Liver (tissue), 9 donors: ENCODE measurements around the gene TP73. TPM values are rescaled to one million over a fixed set of nuclear protein-coding genes. Genes with fewer than 3 reads are reported as not detected.

Experiments used
- DNase-seq: peaks from one replicate; pipeline ENCODE4 v3.0.0-alpha.2; 2017; ENCODE audit warnings: low spot score
- H3K27ac ChIP-seq, 2 donors: one replicate each; pipeline ENCODE4 v1.7.0; 2013; ENCODE audit warnings: inconsistent platforms in 2 of 2, low read length in 2 of 2, control low read depth in 1 of 2, low read depth in 1 of 2, mild to moderate bottlenecking in 1 of 2
- H3K27me3 ChIP-seq, 4 donors: one replicate each; pipeline versions ENCODE4 v1.6.1 to v1.7.0; 2013; ENCODE audit warnings: low read length in 3 of 4, inconsistent platforms in 1 of 4, mild to moderate bottlenecking in 1 of 4, moderate library complexity in 1 of 4; ENCODE audit not compliant: control insufficient read depth in 4 of 4, insufficient read depth in 4 of 4
- H3K36me3 ChIP-seq, 4 donors: one replicate each; pipeline versions ENCODE4 v1.6.1 to v1.7.0; 2013; ENCODE audit warnings: low read length in 3 of 4, mild to moderate bottlenecking in 3 of 4, low read depth in 1 of 4, moderate library complexity in 1 of 4; ENCODE audit not compliant: control insufficient read depth in 4 of 4, insufficient read depth in 3 of 4
- H3K4me1 ChIP-seq, 4 donors: one replicate each; pipeline versions ENCODE4 v1.6.1 to v1.7.0; 2013; ENCODE audit warnings: low read length in 3 of 4, mild to moderate bottlenecking in 3 of 4, moderate library complexity in 1 of 4; ENCODE audit not compliant: control insufficient read depth in 4 of 4, insufficient read depth in 4 of 4
- H3K4me3 ChIP-seq, 3 donors: one replicate each; pipeline versions ENCODE4 v1.6.1 to v1.7.0; 2013; ENCODE audit warnings: low read length in 3 of 3, control low read depth in 1 of 3, low read depth in 1 of 3, mild to moderate bottlenecking in 1 of 3
- H3K9ac ChIP-seq, 2 donors: one replicate each; pipeline ENCODE4 v1.7.0; 2013; ENCODE audit warnings: low read length in 2 of 2, mild to moderate bottlenecking in 2 of 2, moderate library complexity in 2 of 2, control low read depth in 1 of 2, low read depth in 1 of 2
- H3K9me3 ChIP-seq, 4 donors: one replicate each; pipeline versions ENCODE4 v1.6.1 to v1.7.0; 2013; ENCODE audit warnings: low read length in 3 of 4; ENCODE audit not compliant: control insufficient read depth in 4 of 4
- ATF3 ChIP-seq: IDR thresholded peaks from 2 replicates; pipeline ENCODE4 v1.6.1; 2016; ENCODE audit warnings: antibody characterized with exemption
- CTCF ChIP-seq: fragments of 150-350 bp; IDR thresholded peaks from 2 replicates; pipeline ENCODE4 v1.5.1; 2017; ENCODE audit warnings: improper control_type of control experiment, low read depth, low read length; ENCODE audit not compliant: missing input control
- EGR1 ChIP-seq, 2 donors: IDR thresholded peaks; 2 replicates each; pipeline ENCODE4 v1.6.1; 2016 to 2018; ENCODE audit warnings: antibody characterized with exemption in 2 of 2, low read depth in 2 of 2
- FOXA1 ChIP-seq: IDR thresholded peaks from 2 replicates; pipeline ENCODE4 v1.6.1; 2016; ENCODE audit warnings: antibody characterized with exemption
- FOXA2 ChIP-seq: IDR thresholded peaks from 2 replicates; pipeline ENCODE4 v1.6.1; 2016; ENCODE audit warnings: antibody characterized with exemption
- GABPA ChIP-seq, 2 donors: IDR thresholded peaks in 1 of 2; conservative IDR thresholded peaks in 1 of 2; 2 replicates each; pipeline ENCODE4 v1.6.1; 2016; ENCODE audit warnings: antibody characterized with exemption in 2 of 2, mild to moderate bottlenecking in 1 of 2, moderate library complexity in 1 of 2
- HNF4A ChIP-seq, 2 donors: conservative IDR thresholded peaks; 2 replicates each; pipeline ENCODE4 v1.6.1; 2016; ENCODE audit warnings: antibody characterized with exemption in 2 of 2, mild to moderate bottlenecking in 2 of 2
- HNF4G ChIP-seq: IDR thresholded peaks from 2 replicates; pipeline ENCODE4 v1.6.1; 2016; ENCODE audit warnings: antibody characterized with exemption
- JUND ChIP-seq, 2 donors: IDR thresholded peaks; 2 replicates each; pipeline ENCODE4 v1.6.1; 2016; ENCODE audit warnings: antibody characterized with exemption in 2 of 2
- MAX ChIP-seq: IDR thresholded peaks from 2 replicates; pipeline ENCODE4 v1.6.1; 2016; ENCODE audit warnings: antibody characterized with exemption
- NR2F2 ChIP-seq: IDR thresholded peaks from 2 replicates; pipeline ENCODE4 v1.6.1; 2016; ENCODE audit warnings: antibody characterized with exemption
- RAD21 ChIP-seq, 2 donors: IDR thresholded peaks; 2 replicates each; pipeline ENCODE4 v1.6.1; 2016; ENCODE audit warnings: antibody characterized with exemption in 2 of 2, mild to moderate bottlenecking in 2 of 2
- RXRA ChIP-seq, 2 donors: IDR thresholded peaks; 2 replicates each; pipeline ENCODE4 v1.6.1; 2017 to 2018; ENCODE audit warnings: antibody characterized with exemption in 2 of 2, mild to moderate bottlenecking in 1 of 2
- SP1 ChIP-seq: IDR thresholded peaks from 2 replicates; pipeline ENCODE4 v1.6.1; 2018; ENCODE audit warnings: antibody characterized with exemption, mild to moderate bottlenecking
- TAF1 ChIP-seq: conservative IDR thresholded peaks from 2 replicates; pipeline ENCODE4 v1.6.1; 2016; ENCODE audit warnings: antibody characterized with exemption, mild to moderate bottlenecking
- ZBTB33 ChIP-seq: IDR thresholded peaks from 2 replicates; pipeline ENCODE4 v1.6.1; 2016; ENCODE audit warnings: antibody characterized with exemption
- WGBS: extraction: QIAGEN DNeasy Blood & Tissue Kit; methylation state at CpG from one replicate; pipeline ENCODE4 v1.1.7; 2013; 5-methylcytosine and 5-hydroxymethylcytosine counted together
- polyA plus RNA-seq, 2 donors: library from polyadenylated mRNA; stranded (reverse) in 1 of 2; unstranded in 1 of 2; fragments of 200-250 nt in 1 of 2; fragments of >200 nt in 1 of 2; fragmentation: Nextera tagmentation in 1 of 2; extraction: Ambion mirVana in 1 of 2; gene quantifications; one replicate each; pipeline versions ENCODE4 v1.2.1 to v1.2.3, GENCODE V29; 2013 to 2015
- total RNA-seq, 2 donors: library from RNA; depleted of rRNA; stranded (reverse); fragments of >200 nt; gene quantifications; one replicate each; pipeline ENCODE4 v1.2.3, GENCODE V29; 2014
- donor health status: healthy.
- donor health status: healthy.
- donor health status: healthy.
- donor health status: healthy.
- donor health status: healthy.

The TP73 gene
- total and polyA plus RNA-seq, 4 donors: 0.08 to 0.29 (median 0.18) TPM

- peaks cover 5 to 8% (median 6%) of the 10 kb centered on the region in 4 donors for H3K4me1 ChIP-seq
- TF ChIP-seq EGR1 (IDR thresholded peaks at IDR 0.05; ENCODE audit: low read depth in 2 of 2) (no peak), TAF1 (no peak), RXRA (IDR thresholded peaks at IDR 0.05) (no peak), ATF3 (no peak), NR2F2 (no peak), FOXA1 (no peak), SP1 (no peak)
- no peaks in the 10 kb centered on the region for H3K36me3 ChIP-seq
- WGBS: 63% methylated on average over 24 of the region's 24 CpGs
- no peak for DNase-seq
- H3K27ac ChIP-seq: no peak overlapping the region
- no peak overlapping the region for H3K9ac ChIP-seq
- H3K4me3 ChIP-seq: no peak overlapping the region
- no peaks in the 10 kb centered on the region for H3K9me3 ChIP-seq
- H3K27me3 ChIP-seq: peaks cover 0 to 2% (median 0%) of the 10 kb centered on the region in 4 donors
Measured at GRCh38 chr1:3609769-3610526, 42.4 kb upstream of the TP73 start.

GRCh38 chr1:3610527-3611169, 41.7 kb upstream of the TP73 start:
- Histone ChIP-seq H3K4me1 (peaks cover 5 to 8% (median 6%) of the 10 kb centered on the region in 4 donors), H3K4me3 (peak overlapping the region in 1 of 3 donors; percentile 41), H3K27me3 (peaks cover 0 to 2% (median 0%) of the 10 kb centered on the region in 4 donors), H3K9ac (no peak overlapping the region), H3K9me3 (no peaks in the 10 kb centered on the region), H3K27ac (no peak overlapping the region), H3K36me3 (no peaks in the 10 kb centered on the region)
- DNase-seq: no peak
- 6% methylated on average over 27 of the region's 27 CpGs for WGBS
- TF ChIP-seq FOXA2 (no peak), FOXA1 (no peak)

GRCh38 chr1:3611170-3612019, 40.9 kb upstream of the TP73 start, which contains the start of gene MEGF6:
MEGF6 (minus strand) TSS chr1:3611508; CDS start chr1:3611268, 240 bp downstream.
- H3K9ac ChIP-seq: no peak within 1 kb of the TSS
- H3K27me3 ChIP-seq: peaks cover 0 to 2% (median 0%) of the 10 kb centered on the region in 4 donors
- H3K9me3 ChIP-seq: no peaks in the 10 kb centered on the region
- H3K27ac ChIP-seq: no peak within 1 kb of the TSS
- H3K4me3 ChIP-seq: peak within 1 kb of the TSS in 1 of 3 donors; percentile 41
- peaks cover 5 to 8% (median 6%) of the 10 kb centered on the region in 4 donors for H3K4me1 ChIP-seq
- DNase-seq: peak; percentile 74
- no peaks in the 10 kb centered on the region for H3K36me3 ChIP-seq
- whole genome bisulfite sequencing: 3% methylated on average over 87 of the region's 87 CpGs
- no peak for TF ChIP-seq ZBTB33
- TF ChIP-seq HNF4A (conservative IDR thresholded peaks at IDR 0.05): no peak
- no peak for TF ChIP-seq SP1
- no peak for TF ChIP-seq ATF3
- no peak for TF ChIP-seq JUND (IDR thresholded peaks at IDR 0.05)
- TF ChIP-seq FOXA1: no peak
- TF ChIP-seq RXRA (IDR thresholded peaks at IDR 0.05): no peak
- TF ChIP-seq GABPA (IDR thresholded peaks at IDR 0.05 in 1 of 2, conservative IDR thresholded peaks at IDR 0.05 in 1 of 2): no peak
- no peak for TF ChIP-seq EGR1 (IDR thresholded peaks at IDR 0.05; ENCODE audit: low read depth in 2 of 2)
- no peak for TF ChIP-seq CTCF
- no peak for TF ChIP-seq HNF4G
- TF ChIP-seq MAX: no peak
- no peak for TF ChIP-seq RAD21 (IDR thresholded peaks at IDR 0.05)
